Limb (tissue), 2 donors: ENCODE data around the gene EDNRB.
"Not testable (repeated sequence)": the region's sequence is repeated elsewhere in the genome, so short reads cannot be mapped to it uniquely, and the experiment has no call there.

ENCODE experiments used
- DNase-seq, 2 donors: peaks; one replicate each; pipeline ENCODE4 v3.0.0-alpha.2; 2016; ENCODE audit errors: extremely low spot score in 2 of 2

Gene EDNRB

GRCh38 chr13:77896977-77897376, 21.7 kb downstream of the EDNRB start:
- no peak for DNase-seq

GRCh38 chr13:77896536-77896935, 22.1 kb downstream of the EDNRB start:
- no peak for DNase-seq

GRCh38 chr13:77894743-77895142, 23.9 kb downstream of the EDNRB start:
- DNase-seq = no peak

- no peak for DNase-seq
These were observed 25.6 kb downstream of the EDNRB start for GRCh38 chr13:77893066-77893465.

GRCh38 chr13:77892491-77892890, 26.1 kb downstream of the EDNRB start:
- DNase-seq = no peak

- no peak for DNase-seq
These were observed 27.1 kb downstream of the EDNRB start for GRCh38 chr13:77891486-77891885.

- DNase-seq = no peak
These were observed 27.6 kb downstream of the EDNRB start for GRCh38 chr13:77891041-77891440.

GRCh38 chr13:77883328-77883727, 35.3 kb downstream of the EDNRB start:
- no peak for DNase-seq

- no peak for DNase-seq
These were observed 40.4 kb downstream of the EDNRB start for GRCh38 chr13:77878190-77878589.

- no peak for DNase-seq
These were observed 42.5 kb downstream of the EDNRB start for GRCh38 chr13:77876176-77876575.

- no peak for DNase-seq
These were observed 44.2 kb downstream of the EDNRB start for GRCh38 chr13:77874406-77874805.

GRCh38 chr13:77872995-77873394, 45.6 kb downstream of the EDNRB start:
- DNase-seq = no peak

- DNase-seq = no peak
These were observed 47.0 kb downstream of the EDNRB start for GRCh38 chr13:77871596-77871995.

- no peak for DNase-seq
These were observed 49.9 kb downstream of the EDNRB start for GRCh38 chr13:77868717-77869116.

GRCh38 chr13:77866971-77867370, 51.7 kb downstream of the EDNRB start:
- no peak for DNase-seq

GRCh38 chr13:77865622-77866021, 53.0 kb downstream of the EDNRB start:
- DNase-seq = no peak

- no peak for DNase-seq
These were observed 55.5 kb downstream of the EDNRB start for GRCh38 chr13:77863144-77863543.

- DNase-seq = no peak
These were observed 56.9 kb downstream of the EDNRB start for GRCh38 chr13:77861741-77862140.

- DNase-seq = peak in 1 of 2 donors; percentile 37
These were observed 58.1 kb downstream of the EDNRB start for GRCh38 chr13:77860507-77860981.

GRCh38 chr13:77859450-77859849, 59.2 kb downstream of the EDNRB start:
- no peak for DNase-seq

- no peak for DNase-seq
These were observed 61.0 kb downstream of the EDNRB start for GRCh38 chr13:77857531-77858209.

GRCh38 chr13:77853703-77854102, 64.9 kb downstream of the EDNRB start:
- DNase-seq = no peak

- not testable (repeated sequence) for DNase-seq
These were observed 70.6 kb downstream of the EDNRB start for GRCh38 chr13:77848050-77848449.

- DNase-seq = no peak
These were observed 72.5 kb downstream of the EDNRB start for GRCh38 chr13:77846173-77846572.
